Activated T-cell treated with anti-CD3 and anti-CD28 coated beads, Interleukin-2, amount 50 U/mL, for 48 hours (primary cell): ENCODE data around the gene PDCD11.

Experiments
- DNase-seq, 2 experiments: peaks; one replicate each; pipeline ENCODE4 v3.0.0-alpha.2; 2020

The PDCD11 gene

GRCh38 chr10:103450201-103450695 lies 53.8 kb downstream of the PDCD11 start:
- no peak for DNase-seq

- DNase-seq, result peak; percentile 58 to 64
Observed at GRCh38 chr10:103451091-103451813, 54.8 kb downstream of the PDCD11 start.

GRCh38 chr10:103451831-103452505 lies 55.5 kb downstream of the PDCD11 start, which contains the start of gene CALHM2:
Gene CALHM2, minus strand, starts transcription at chr10:103452370. Its CDS starts 2,429 bp downstream, at chr10:103449941.
- DNase-seq, result peak; percentile 72 to 75

GRCh38 chr10:103452506-103453230 lies 56.2 kb downstream of the PDCD11 start:
- no peak for DNase-seq

- DNase-seq, result no peak
Observed at GRCh38 chr10:103454026-103454425, 57.6 kb downstream of the PDCD11 start.

GRCh38 chr10:103455235-103455634 lies 58.8 kb downstream of the PDCD11 start:
- no peak for DNase-seq

GRCh38 chr10:103456074-103456660 lies 59.7 kb downstream of the PDCD11 start:
- no peak for DNase-seq

GRCh38 chr10:103457176-103457712 lies 60.8 kb downstream of the PDCD11 start:
- no peak for DNase-seq

- no peak for DNase-seq
Observed at GRCh38 chr10:103457896-103458583, 61.6 kb downstream of the PDCD11 start.

GRCh38 chr10:103458720-103459119 lies 62.3 kb downstream of the PDCD11 start, which contains the start of gene CALHM1:
Gene CALHM1, minus strand, starts transcription at chr10:103458900. Its CDS starts 149 bp downstream, at chr10:103458751.
- no peak for DNase-seq

- DNase-seq, result no peak
Observed at GRCh38 chr10:103459615-103460014, 63.2 kb downstream of the PDCD11 start.

- DNase-seq, result no peak
Observed at GRCh38 chr10:103463499-103463898, 67.1 kb downstream of the PDCD11 start.

GRCh38 chr10:103465411-103466179 lies 69.2 kb downstream of the PDCD11 start:
- no peak for DNase-seq

GRCh38 chr10:103466734-103467133 lies 70.3 kb downstream of the PDCD11 start:
- DNase-seq, result no peak

- no peak for DNase-seq
Observed at GRCh38 chr10:103467406-103467805, 71.0 kb downstream of the PDCD11 start.

GRCh38 chr10:103469201-103469600 lies 72.8 kb downstream of the PDCD11 start:
- DNase-seq, result no peak

- DNase-seq, result peak; percentile 75 to 76
Observed at GRCh38 chr10:103470761-103471653, 74.6 kb downstream of the PDCD11 start.

- no peak for DNase-seq
Observed at GRCh38 chr10:103472005-103472404, 75.6 kb downstream of the PDCD11 start.

GRCh38 chr10:103473261-103473671 lies 76.8 kb downstream of the PDCD11 start:
- no peak for DNase-seq

GRCh38 chr10:103474077-103474476 lies 77.7 kb downstream of the PDCD11 start:
- DNase-seq, result no peak
